ELR (cell line): ENCODE data around the gene RMI2.
"Not testable (repeated sequence)": the region's sequence is repeated elsewhere in the genome, so short reads cannot be mapped to it uniquely, and the experiment has no call there.

Experiments used
- DNase-seq: peaks from one replicate; pipeline ENCODE4 v3.0.0-alpha.2; 2015; ENCODE audit warnings: low read depth

The RMI2 gene

DNA sequence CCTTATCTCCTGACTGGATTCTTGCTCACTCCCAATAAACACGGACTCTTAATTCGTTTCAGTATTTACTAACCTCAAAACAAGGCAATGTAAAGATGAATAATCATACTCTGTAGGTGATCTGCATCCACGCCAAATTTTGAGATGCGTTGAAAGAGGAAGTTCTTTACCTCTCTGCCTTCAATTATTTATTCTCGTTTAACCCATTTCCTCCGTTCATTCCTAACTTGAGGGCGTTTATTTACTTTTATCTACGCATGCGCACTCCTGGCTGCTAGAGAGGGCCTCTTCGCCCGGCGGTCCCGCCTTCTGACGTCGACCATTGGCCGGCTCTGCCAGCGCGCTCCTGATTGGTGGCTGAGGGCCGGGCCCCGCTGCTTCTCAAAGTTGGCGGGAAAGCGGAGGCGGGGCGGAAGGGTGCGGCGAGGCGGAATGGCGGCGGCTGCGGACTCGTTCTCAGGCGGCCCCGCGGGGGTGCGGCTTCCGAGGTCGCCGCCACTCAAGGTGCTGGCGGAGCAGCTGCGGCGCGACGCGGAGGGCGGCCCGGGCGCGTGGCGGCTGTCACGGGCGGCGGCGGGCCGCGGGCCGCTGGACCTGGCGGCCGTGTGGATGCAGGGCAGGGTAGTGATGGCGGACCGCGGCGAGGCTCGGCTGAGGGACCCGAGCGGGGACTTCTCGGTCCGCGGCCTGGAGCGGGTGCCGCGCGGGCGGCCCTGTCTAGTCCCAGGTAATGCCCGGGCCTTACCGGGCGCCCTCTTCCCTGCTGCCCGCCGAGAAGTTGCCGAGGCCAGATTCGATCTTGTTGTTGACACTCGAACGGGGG, at the start of gene RMI2:
TSS of gene RMI2 (plus strand) at position 420 of the 823 bp plus-strand sequence. CDS start at position 433, 13 bp downstream.
- peak; percentile 96 for DNase-seq

DNA sequence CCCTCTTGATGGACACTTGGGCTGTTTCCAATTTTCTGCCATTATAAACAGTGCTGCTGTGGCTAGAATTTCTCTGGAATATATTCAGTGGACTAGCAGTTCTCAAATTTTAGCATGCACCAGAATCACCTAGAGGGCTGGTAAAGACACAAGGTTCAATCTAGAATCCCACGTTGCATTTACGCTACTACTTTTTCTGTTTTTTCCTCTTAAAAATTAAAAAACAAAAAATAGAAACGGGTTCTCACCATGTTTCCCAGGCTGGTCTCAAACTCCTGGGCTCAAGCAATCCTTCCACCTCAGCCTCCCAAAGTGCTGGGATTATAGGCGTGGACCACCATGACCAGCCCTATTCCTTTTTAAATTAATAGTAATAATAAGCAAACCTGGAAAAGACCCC, 49.6 kb upstream of the RMI2 start:
- no peak for DNase-seq

GRCh38 chr16:11296351-11296705, 48.9 kb upstream of the RMI2 start:
- DNase-seq: no peak

- DNase-seq: no peak
These were observed 48.4 kb upstream of the RMI2 start for GRCh38 chr16:11296706-11297491.

- peak; percentile 28 for DNase-seq
These were observed 47.6 kb upstream of the RMI2 start for GRCh38 chr16:11297492-11298142.

DNA sequence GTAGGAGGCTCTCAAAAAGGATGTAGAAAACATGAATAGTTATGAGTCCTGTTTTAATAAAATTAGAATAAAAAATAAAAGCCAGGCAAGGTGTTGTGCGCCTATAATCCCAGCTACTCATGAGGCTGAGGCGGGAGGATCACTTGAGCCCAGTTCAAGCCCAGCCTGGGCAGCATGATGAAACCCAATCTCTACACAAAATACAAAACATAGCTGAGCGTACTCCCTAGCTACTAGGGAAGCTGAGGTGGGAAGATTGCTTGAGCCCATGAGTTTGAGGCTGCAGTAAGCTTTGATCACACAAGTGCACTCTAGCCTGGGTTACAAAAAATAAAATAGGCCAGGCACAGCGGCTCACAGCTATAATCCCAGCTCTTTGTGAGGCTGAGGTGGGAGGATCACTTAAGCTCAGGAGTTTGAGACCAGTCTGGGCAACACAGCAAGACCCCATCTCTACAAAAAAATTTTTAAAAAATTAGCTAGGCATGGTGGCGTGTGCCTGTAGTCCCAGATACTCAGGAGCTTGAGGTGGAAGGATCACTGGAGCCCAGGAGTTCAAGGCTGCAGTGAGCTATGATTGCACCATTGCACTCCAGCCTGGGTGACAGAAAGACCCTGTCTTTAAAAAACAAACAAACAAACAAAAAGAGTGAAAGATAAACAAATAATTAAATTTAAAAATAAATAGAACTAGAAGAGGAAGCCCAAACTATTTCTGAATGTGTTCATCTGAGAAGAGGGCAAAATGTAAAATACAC, 46.9 kb upstream of the RMI2 start:
- no peak for DNase-seq

GRCh38 chr16:11298950-11299547, 46.2 kb upstream of the RMI2 start:
- DNase-seq: not testable (repeated sequence)

DNA sequence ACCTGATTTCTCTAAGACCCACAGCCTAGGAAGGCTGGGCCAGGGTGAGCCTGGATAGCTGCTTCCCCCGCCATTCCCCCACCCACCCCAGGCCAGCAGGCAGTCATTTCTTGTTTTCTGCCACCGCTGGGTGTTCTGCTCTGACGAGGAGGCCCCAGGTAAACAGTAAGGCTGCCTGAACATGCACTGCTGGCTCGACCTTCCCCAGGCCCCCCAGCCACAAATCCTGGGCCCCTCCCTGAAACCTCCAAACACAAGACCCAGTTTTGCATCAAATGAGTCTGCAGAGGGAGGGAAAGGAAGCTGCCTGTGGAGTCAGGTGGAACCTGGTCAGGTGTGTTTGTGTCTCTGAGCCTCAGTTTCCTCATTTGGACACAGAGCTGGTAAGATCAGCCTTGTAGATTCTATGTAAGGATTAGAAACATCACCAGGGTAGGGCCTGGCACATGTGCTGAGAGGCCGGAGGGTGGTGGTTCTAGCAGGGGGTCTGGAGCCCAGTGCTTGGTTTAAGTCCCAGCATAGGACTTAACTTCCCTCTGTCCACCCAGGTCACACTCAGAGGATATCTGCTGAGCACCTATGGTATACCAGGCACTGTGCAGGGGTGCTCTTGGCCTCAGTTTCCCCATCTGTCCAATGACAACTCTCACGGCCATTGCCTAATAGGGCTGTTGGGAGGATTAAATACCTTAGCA, 45.2 kb upstream of the RMI2 start:
- DNase-seq: no peak

DNA sequence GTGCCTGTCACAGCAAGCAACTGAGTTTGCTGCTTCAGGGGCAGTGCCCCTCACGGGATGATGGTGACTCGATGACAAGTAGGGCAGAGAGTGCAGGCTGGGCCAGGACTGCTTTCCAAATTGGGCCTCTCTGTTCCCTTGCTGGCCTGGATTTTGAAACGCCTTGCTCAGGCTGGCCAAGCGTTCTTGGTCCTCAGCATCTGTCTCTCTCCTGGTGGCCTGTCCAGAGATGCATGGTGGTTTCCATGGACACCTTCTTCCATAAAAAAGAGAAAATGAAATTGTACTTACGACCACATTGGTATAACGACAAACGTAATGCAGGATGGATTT, 44.7 kb upstream of the RMI2 start:
- DNase-seq: no peak

DNA sequence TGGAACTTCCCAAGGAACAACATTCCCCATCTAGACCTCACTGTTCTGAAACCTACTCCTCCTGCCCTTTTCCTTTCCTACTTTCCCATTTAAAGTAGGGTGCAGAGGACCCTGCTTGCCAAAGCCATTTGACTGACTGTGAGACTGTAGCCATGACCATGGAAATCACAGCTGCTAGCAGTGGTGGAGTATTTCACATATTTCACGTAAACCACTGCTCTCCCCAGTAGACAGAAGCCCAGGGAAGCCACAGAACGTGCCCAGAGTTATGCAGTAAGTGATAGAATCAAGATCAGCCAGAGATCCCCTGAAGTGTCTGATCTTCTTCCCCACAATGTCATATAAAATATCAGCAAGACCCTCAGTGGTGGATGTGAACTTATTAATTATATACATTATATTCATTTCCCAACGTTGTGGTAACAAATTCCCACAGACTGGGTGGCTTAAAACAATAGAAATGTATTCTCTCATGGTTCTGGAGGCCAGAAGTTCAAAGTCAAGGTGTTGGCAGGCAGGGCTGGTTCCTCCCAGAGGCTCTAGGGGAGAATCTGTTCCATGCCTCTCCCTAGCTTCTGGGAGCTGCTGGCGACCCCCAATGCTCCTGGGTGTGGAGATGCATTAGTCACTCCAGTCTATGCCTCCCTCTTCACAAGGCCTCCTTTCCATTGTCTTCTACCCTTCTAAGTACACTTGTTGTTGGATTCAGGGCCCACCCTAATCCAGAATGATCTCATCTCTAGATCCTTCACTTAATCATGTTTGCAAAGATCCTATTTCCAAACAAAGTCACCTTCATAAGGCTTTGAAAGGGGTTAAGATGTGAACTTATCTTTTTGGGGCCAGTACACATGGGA, 43.4 kb upstream of the RMI2 start:
- peak; percentile 8 for DNase-seq

- no peak for DNase-seq
These were observed 42.3 kb upstream of the RMI2 start for GRCh38 chr16:11302977-11303376.

DNA sequence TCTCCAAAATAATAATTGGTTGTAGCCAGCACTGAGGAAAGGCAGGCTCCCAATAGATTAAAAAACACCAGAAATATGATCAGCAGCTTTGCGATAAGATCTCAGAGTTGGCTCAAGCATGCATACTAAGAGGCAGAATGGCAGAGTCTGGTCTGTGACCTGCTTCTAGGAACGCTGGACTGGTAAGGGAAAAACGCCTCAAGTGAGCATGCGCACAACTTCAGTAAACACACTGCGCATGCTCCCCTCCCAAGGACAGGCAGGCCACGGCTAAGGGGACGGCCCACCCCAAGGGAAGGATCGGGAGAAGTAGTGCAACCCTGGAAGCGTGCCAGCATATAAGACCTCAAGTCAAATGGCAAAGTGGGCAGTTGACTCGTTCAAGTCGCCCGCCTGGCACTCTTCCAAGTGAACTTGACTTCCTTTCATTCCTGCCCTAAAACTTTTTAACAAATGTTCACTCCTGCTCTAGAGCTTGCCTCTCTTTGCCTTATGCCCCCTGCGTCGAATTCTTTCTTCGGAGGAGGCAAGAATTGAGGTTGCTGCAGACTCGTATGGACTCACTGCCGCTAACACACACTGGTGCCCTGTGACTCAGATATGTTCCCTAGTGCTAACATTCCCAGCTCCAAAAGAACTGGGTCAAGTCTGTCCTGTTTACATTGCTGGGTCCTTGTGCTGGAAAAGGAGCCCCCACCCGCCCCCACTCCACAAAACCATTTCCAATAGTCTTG, 41.7 kb upstream of the RMI2 start:
- DNase-seq: no peak

- no peak for DNase-seq
These were observed 38.9 kb upstream of the RMI2 start for GRCh38 chr16:11306381-11306780.

GRCh38 chr16:11306997-11307638, 38.1 kb upstream of the RMI2 start:
- DNase-seq: no peak

GRCh38 chr16:11307639-11308492, 37.4 kb upstream of the RMI2 start:
- no peak for DNase-seq

DNA sequence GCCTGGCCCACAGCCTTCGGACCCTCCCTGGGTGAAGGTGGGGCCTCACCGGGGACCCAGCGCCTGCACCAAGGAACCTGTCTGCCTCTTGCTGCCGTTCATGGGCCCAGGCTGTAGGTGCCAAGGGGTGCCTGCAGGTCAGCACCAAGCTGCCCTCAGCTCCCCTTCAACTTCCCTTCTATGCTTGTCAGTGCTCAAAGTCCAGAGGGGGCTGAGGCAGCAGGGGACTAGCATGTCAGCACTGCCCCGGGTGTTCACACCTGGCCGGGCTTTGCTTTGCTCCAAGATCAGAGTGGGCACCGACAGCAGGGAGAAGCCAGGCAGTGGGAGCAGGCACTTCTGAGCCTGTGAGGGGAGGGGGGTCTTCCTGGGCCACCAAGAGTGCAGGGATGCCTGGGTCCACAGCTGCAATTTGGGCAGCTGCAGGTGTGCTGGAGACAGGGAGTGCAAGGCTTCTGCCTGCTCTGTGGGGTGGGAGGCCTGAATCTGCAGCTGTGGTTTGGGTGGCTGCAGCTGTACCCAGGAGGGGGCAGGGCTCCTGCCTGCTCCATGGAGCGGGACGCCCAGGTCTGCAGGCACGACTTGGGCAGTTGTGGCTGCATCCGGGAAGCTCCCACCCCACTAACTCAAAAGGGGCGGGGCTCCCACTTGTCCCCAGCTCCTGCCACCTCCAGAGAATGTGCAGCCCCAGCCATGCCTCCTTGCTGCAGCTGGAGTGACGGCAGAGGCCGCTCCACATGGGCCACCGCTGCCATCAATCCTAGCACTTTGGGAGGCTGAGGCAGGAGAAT, 36.6 kb upstream of the RMI2 start:
- DNase-seq: no peak
